ENCODE data around the gene FCGR3A. TPM values are rescaled to one million over a fixed set of nuclear protein-coding genes. Genes with fewer than 3 reads are reported as not detected.
"Not testable (repeated sequence)": the region's sequence is repeated elsewhere in the genome, so short reads cannot be mapped to it uniquely, and the experiment has no call there.

FCGR3A gene
- total RNA-seq, 1 donor from 2014 or later, result not detected

GRCh38 chr1:161579856-161580507, 30.4 kb upstream of the FCGR3A start:
- DNase-seq (ENCODE audit: low spot score); H3K4me3 Mint-ChIP-seq (ENCODE audit: unreplicated experiment); H3K27me3 Mint-ChIP-seq (ENCODE audit: low read depth); H3K9me3 Mint-ChIP-seq (ENCODE audit: low read depth); H3K27ac Mint-ChIP-seq (ENCODE audit: unreplicated experiment); H3K36me3 Mint-ChIP-seq (ENCODE audit: low read depth); H3K4me1 Mint-ChIP-seq (ENCODE audit: low read depth): not testable (repeated sequence)

GRCh38 chr1:161576676-161577075, 27.1 kb upstream of the FCGR3A start:
- H3K4me3 Mint-ChIP-seq (ENCODE audit: unreplicated experiment); H3K9me3 Mint-ChIP-seq (ENCODE audit: low read depth); H3K36me3 Mint-ChIP-seq (ENCODE audit: low read depth); H3K27ac Mint-ChIP-seq (ENCODE audit: unreplicated experiment); DNase-seq (ENCODE audit: low spot score); H3K27me3 Mint-ChIP-seq (ENCODE audit: low read depth); H3K4me1 Mint-ChIP-seq (ENCODE audit: low read depth): not testable (repeated sequence)

- H3K9me3 Mint-ChIP-seq (ENCODE audit: low read depth); H3K27ac Mint-ChIP-seq (ENCODE audit: unreplicated experiment); H3K4me1 Mint-ChIP-seq (ENCODE audit: low read depth); H3K36me3 Mint-ChIP-seq (ENCODE audit: low read depth); DNase-seq (ENCODE audit: low spot score); H3K27me3 Mint-ChIP-seq (ENCODE audit: low read depth); H3K4me3 Mint-ChIP-seq (ENCODE audit: unreplicated experiment): not testable (repeated sequence)
Measured at GRCh38 chr1:161571703-161572102, 22.1 kb upstream of the FCGR3A start.

- not testable (repeated sequence) for H3K4me1 Mint-ChIP-seq (ENCODE audit: low read depth); DNase-seq (ENCODE audit: low spot score); H3K9me3 Mint-ChIP-seq (ENCODE audit: low read depth); H3K27ac Mint-ChIP-seq (ENCODE audit: unreplicated experiment); H3K4me3 Mint-ChIP-seq (ENCODE audit: unreplicated experiment); H3K36me3 Mint-ChIP-seq (ENCODE audit: low read depth)
- H3K27me3 Mint-ChIP-seq (ENCODE audit: low read depth), result peaks cover 29% of the 10 kb centered on the region
Measured at GRCh38 chr1:161566602-161566960, 17.0 kb upstream of the FCGR3A start.

GRCh38 chr1:161563522-161563921, 13.9 kb upstream of the FCGR3A start:
- H3K36me3 Mint-ChIP-seq (ENCODE audit: low read depth); H3K4me1 Mint-ChIP-seq (ENCODE audit: low read depth); H3K27ac Mint-ChIP-seq (ENCODE audit: unreplicated experiment); DNase-seq (ENCODE audit: low spot score); H3K9me3 Mint-ChIP-seq (ENCODE audit: low read depth); H3K4me3 Mint-ChIP-seq (ENCODE audit: unreplicated experiment): not testable (repeated sequence)
- H3K27me3 Mint-ChIP-seq (ENCODE audit: low read depth), result peaks cover 30% of the 10 kb centered on the region

- H3K4me1 Mint-ChIP-seq (ENCODE audit: low read depth); H3K36me3 Mint-ChIP-seq (ENCODE audit: low read depth); DNase-seq (ENCODE audit: low spot score); H3K9me3 Mint-ChIP-seq (ENCODE audit: low read depth); H3K4me3 Mint-ChIP-seq (ENCODE audit: unreplicated experiment); H3K27ac Mint-ChIP-seq (ENCODE audit: unreplicated experiment): not testable (repeated sequence)
- H3K27me3 Mint-ChIP-seq (ENCODE audit: low read depth), result peaks cover 32% of the 10 kb centered on the region
Measured at GRCh38 chr1:161562441-161562840, 12.8 kb upstream of the FCGR3A start.

GRCh38 chr1:161560960-161561715, 11.5 kb upstream of the FCGR3A start:
- not testable (repeated sequence) for H3K36me3 Mint-ChIP-seq (ENCODE audit: low read depth); H3K9me3 Mint-ChIP-seq (ENCODE audit: low read depth); H3K27ac Mint-ChIP-seq (ENCODE audit: unreplicated experiment); H3K4me1 Mint-ChIP-seq (ENCODE audit: low read depth); H3K4me3 Mint-ChIP-seq (ENCODE audit: unreplicated experiment); DNase-seq (ENCODE audit: low spot score)
- H3K27me3 Mint-ChIP-seq (ENCODE audit: low read depth), result peaks cover 27% of the 10 kb centered on the region
- TF ChIP-seq CTCF (IDR thresholded peaks at IDR 0.05), result peak; percentile 13

GRCh38 chr1:161557506-161558450, 8.2 kb upstream of the FCGR3A start:
- H3K9me3 Mint-ChIP-seq (ENCODE audit: low read depth); H3K4me1 Mint-ChIP-seq (ENCODE audit: low read depth); DNase-seq (ENCODE audit: low spot score); H3K27ac Mint-ChIP-seq (ENCODE audit: unreplicated experiment); H3K36me3 Mint-ChIP-seq (ENCODE audit: low read depth); H3K4me3 Mint-ChIP-seq (ENCODE audit: unreplicated experiment): not testable (repeated sequence)
- H3K27me3 Mint-ChIP-seq (ENCODE audit: low read depth), result peaks cover 18% of the 10 kb centered on the region

GRCh38 chr1:161556990-161557389, 7.4 kb upstream of the FCGR3A start:
- not testable (repeated sequence) for H3K4me1 Mint-ChIP-seq (ENCODE audit: low read depth); H3K27ac Mint-ChIP-seq (ENCODE audit: unreplicated experiment); H3K4me3 Mint-ChIP-seq (ENCODE audit: unreplicated experiment); DNase-seq (ENCODE audit: low spot score); H3K9me3 Mint-ChIP-seq (ENCODE audit: low read depth); H3K36me3 Mint-ChIP-seq (ENCODE audit: low read depth)
- H3K27me3 Mint-ChIP-seq (ENCODE audit: low read depth), result peaks cover 16% of the 10 kb centered on the region

- H3K9me3 Mint-ChIP-seq (ENCODE audit: low read depth); H3K36me3 Mint-ChIP-seq (ENCODE audit: low read depth); H3K4me3 Mint-ChIP-seq (ENCODE audit: unreplicated experiment); H3K4me1 Mint-ChIP-seq (ENCODE audit: low read depth); H3K27ac Mint-ChIP-seq (ENCODE audit: unreplicated experiment); DNase-seq (ENCODE audit: low spot score): not testable (repeated sequence)
- H3K27me3 Mint-ChIP-seq (ENCODE audit: low read depth), result peaks cover 14% of the 10 kb centered on the region
Measured at GRCh38 chr1:161556143-161556542, 6.5 kb upstream of the FCGR3A start.

GRCh38 chr1:161554815-161555417, 5.3 kb upstream of the FCGR3A start:
- not testable (repeated sequence) for H3K4me3 Mint-ChIP-seq (ENCODE audit: unreplicated experiment); DNase-seq (ENCODE audit: low spot score); H3K27ac Mint-ChIP-seq (ENCODE audit: unreplicated experiment); H3K9me3 Mint-ChIP-seq (ENCODE audit: low read depth); H3K4me1 Mint-ChIP-seq (ENCODE audit: low read depth); H3K36me3 Mint-ChIP-seq (ENCODE audit: low read depth)
- peaks cover 11% of the 10 kb centered on the region for H3K27me3 Mint-ChIP-seq (ENCODE audit: low read depth)

Measured in chondrocyte (in vitro differentiated cells).